ENCODE measurements around the gene CCDC68. TPM values are rescaled to one million over a fixed set of nuclear protein-coding genes. Genes with fewer than 3 reads are reported as not detected.

CCDC68 gene
- total and polyA plus RNA-seq, 2 donors (not counting 3 experiments of a cell fraction or from before 2014, with no cell fraction given), result 0.72 to 1.0 TPM

GRCh38 chr18:54880395-54881105 lies 78.7 kb downstream of the CCDC68 start:
- H3K4me2 ChIP-seq (ENCODE audit: insufficient read depth, low read length), result no peak overlapping the region
- no peaks in the 10 kb centered on the region for H3K9me1 ChIP-seq (replicated peaks; ENCODE audit: control insufficient read depth, extremely low read depth, insufficient read depth, low read length)
- H3K4me3 ChIP-seq (replicated peaks in 1 of 3; ENCODE audit: insufficient read depth in 1 of 3, low read depth in 1 of 3, low read length in 3 of 3), result no peak overlapping the region
- POLR2A ChIA-PET, result no interaction called here
- no peak overlapping the region for H3K9ac ChIP-seq (replicated peaks; ENCODE audit: extremely low read depth, insufficient read depth, low read length)
- no TSS peak for BruUV-seq (replicated peaks)
- TF ChIP-seq POLR2AphosphoS5 (IDR thresholded peaks at IDR 0.05; ENCODE audit: insufficient read depth, low read depth, low read length) (no peak), FOS (IDR thresholded peaks at IDR 0.05; ENCODE audit: borderline replicate concordance, insufficient read depth, low read length) (no peak), GATA2 (IDR thresholded peaks at IDR 0.05; ENCODE audit: insufficient read depth, insufficient read length, low read depth, low read length) (no peak), POLR2A (IDR thresholded peaks at IDR 0.05; ENCODE audit: low read depth, low read length) (no peak), CTCF (IDR thresholded peaks at IDR 0.05; ENCODE audit: extremely low read depth in 1 of 2, insufficient read depth in 1 of 2, low read depth in 1 of 2, low read length in 2 of 2) (no peak), MAX (IDR thresholded peaks at IDR 0.05; ENCODE audit: insufficient read depth, insufficient read length) (no peak), EZH2 (IDR thresholded peaks at IDR 0.05; ENCODE audit: borderline replicate concordance, low read depth, low read length, severe bottlenecking) (no peak), MYC (IDR thresholded peaks at IDR 0.05; ENCODE audit: low read depth, low read length) (no peak), JUN (IDR thresholded peaks at IDR 0.05; ENCODE audit: borderline replicate concordance, insufficient read depth, insufficient read length, low read depth) (no peak)
- no peaks in the 10 kb centered on the region for H4K20me1 ChIP-seq (replicated peaks; ENCODE audit: control insufficient read depth, extremely low read depth, insufficient read depth, low read length)
- no peaks in the 10 kb centered on the region for H3K9me3 ChIP-seq (replicated peaks; ENCODE audit: control insufficient read depth, insufficient read depth, low read length)
- H3K27me3 ChIP-seq (ENCODE audit: control insufficient read depth in 2 of 2, insufficient read depth in 2 of 2, low read length in 2 of 2), result peaks cover 5 to 12% of the 10 kb centered on the region in 2 experiments
- no peaks in the 10 kb centered on the region for H3K36me3 ChIP-seq (ENCODE audit: control insufficient read depth in 2 of 2, extremely low read depth in 1 of 2, insufficient read depth in 2 of 2, low read length in 2 of 2)
- no peak overlapping the region for H2AFZ ChIP-seq (ENCODE audit: low read depth, low read length)
- no peaks in the 10 kb centered on the region for H3K79me2 ChIP-seq (ENCODE audit: control insufficient read depth, insufficient read depth, low read length)
- CTCF ChIA-PET, result interaction anchor here (0.7 to 1.2 kb wide), 2 partner anchors 31 to 201 kb away, joined by 3 read pairs; no protein-coding TSS in a partner anchor
- intact Hi-C loops (cut with micrococcal nuclease), result no loop called here
- DNase-seq (ENCODE audit: low read depth, low spot score) (no peak), FAIRE-seq (no peak)
- dilution Hi-C loops (cut with MboI; ENCODE audit: extremely low pct_ligation_motif_present, low sequenced_read_pairs), result no loop called here
- H3K27ac ChIP-seq (ENCODE audit: insufficient read depth, low read depth, low read length), result no peak overlapping the region
- no peaks in the 10 kb centered on the region for H3K4me1 ChIP-seq (ENCODE audit: control insufficient read depth, extremely low read depth, insufficient read depth, low read length)
